BLaER1 (cell line): Measurements from ENCODE around the gene EGR2.
"Not testable (repeated sequence)": the region's sequence is repeated elsewhere in the genome, so short reads cannot be mapped to it uniquely, and the experiment has no call there.

Experiments
- H3K27ac ChIP-seq: shearing (Covaris generic); formaldehyde crosslinking; 2 replicates; pipeline ENCODE4 v1.8.1; 2022
- H3K27me3 ChIP-seq: shearing (Covaris generic); formaldehyde crosslinking; 2 replicates; pipeline ENCODE4 v1.8.1; 2022
- H3K36me3 ChIP-seq: shearing (Covaris generic); formaldehyde crosslinking; 2 replicates; pipeline ENCODE4 v1.8.1; 2022
- H3K4me1 ChIP-seq: shearing (Covaris generic); formaldehyde crosslinking; 2 replicates; pipeline ENCODE4 v1.8.1; 2022
- H3K4me2 ChIP-seq: shearing (Covaris generic); formaldehyde crosslinking; 2 replicates; pipeline ENCODE4 v1.8.1; 2022
- H3K4me3 ChIP-seq: shearing (Covaris generic); formaldehyde crosslinking; 2 replicates; pipeline ENCODE4 v1.8.1; 2022
- H3K9ac ChIP-seq: shearing (Covaris generic); formaldehyde crosslinking; 2 replicates; pipeline ENCODE4 v1.8.1; 2022
- H3K9me3 ChIP-seq: shearing (Covaris generic); formaldehyde crosslinking; 2 replicates; pipeline ENCODE4 v1.8.1; 2022
- H4K20me1 ChIP-seq: shearing (Covaris generic); formaldehyde crosslinking; 2 replicates; pipeline ENCODE4 v1.8.1; 2022
- Cebpa-rat ChIP-seq: shearing (Covaris generic); IDR thresholded peaks from 2 replicates; pipeline ENCODE4 v1.8.1; 2022

Gene EGR2

GRCh38 chr10:62801871-62802270 is 14.3 kb downstream of the EGR2 start:
- H3K4me1 ChIP-seq, result peaks cover 17% of the 10 kb centered on the region
- no peak overlapping the region for H3K4me2 ChIP-seq
- peaks cover 19% of the 10 kb centered on the region for H4K20me1 ChIP-seq
- TF ChIP-seq Cebpa-rat, result no peak
- no peak overlapping the region for H3K27ac ChIP-seq
- H3K9ac ChIP-seq, result no peak overlapping the region
- no peak overlapping the region for H3K4me3 ChIP-seq
- H3K9me3 ChIP-seq, result no peaks in the 10 kb centered on the region
- no peaks in the 10 kb centered on the region for H3K27me3 ChIP-seq
- H3K36me3 ChIP-seq, result no peaks in the 10 kb centered on the region; the same call in 1 of the 2 replicates

GRCh38 chr10:62796896-62797295 is 19.3 kb downstream of the EGR2 start:
- Histone ChIP-seq H4K20me1 (no peaks in the 10 kb centered on the region), H3K9me3 (no peaks in the 10 kb centered on the region), H3K27ac (no peak overlapping the region), H3K9ac (no peak overlapping the region), H3K4me1 (peaks cover 4% of the 10 kb centered on the region; the same call in 1 of the 2 replicates), H3K36me3 (no peaks in the 10 kb centered on the region), H3K27me3 (no peaks in the 10 kb centered on the region), H3K4me2 (no peak overlapping the region), H3K4me3 (no peak overlapping the region)
- TF ChIP-seq Cebpa-rat, result no peak

DNA sequence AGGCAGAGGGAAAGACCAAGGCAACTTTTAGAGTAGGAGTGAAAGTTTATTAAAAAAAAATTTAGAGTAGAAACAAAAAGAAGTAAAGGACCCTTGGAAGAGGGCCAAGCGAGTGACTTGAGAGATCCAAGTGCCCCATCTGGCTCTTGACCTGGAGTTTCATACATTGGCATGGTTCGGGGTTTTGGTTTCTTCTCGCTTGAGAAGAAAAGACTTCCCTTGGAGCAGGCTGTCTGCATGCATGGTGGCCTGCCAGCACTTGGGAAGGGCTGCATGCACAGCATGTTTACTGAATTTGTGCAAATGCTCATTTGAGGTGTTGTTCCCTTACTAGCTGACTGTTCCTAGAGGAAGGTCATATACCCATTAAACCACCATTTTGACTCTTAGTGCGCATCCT is 20.4 kb downstream of the EGR2 start:
- Histone ChIP-seq H3K4me1 (peaks cover 4% of the 10 kb centered on the region; the same call in 1 of the 2 replicates), H3K27ac (no peak overlapping the region), H3K36me3 (no peaks in the 10 kb centered on the region), H3K4me3 (no peak overlapping the region), H3K4me2 (no peak overlapping the region), H4K20me1 (no peaks in the 10 kb centered on the region), H3K27me3 (no peaks in the 10 kb centered on the region), H3K9me3 (no peaks in the 10 kb centered on the region), H3K9ac (no peak overlapping the region)
- no peak for TF ChIP-seq Cebpa-rat

DNA sequence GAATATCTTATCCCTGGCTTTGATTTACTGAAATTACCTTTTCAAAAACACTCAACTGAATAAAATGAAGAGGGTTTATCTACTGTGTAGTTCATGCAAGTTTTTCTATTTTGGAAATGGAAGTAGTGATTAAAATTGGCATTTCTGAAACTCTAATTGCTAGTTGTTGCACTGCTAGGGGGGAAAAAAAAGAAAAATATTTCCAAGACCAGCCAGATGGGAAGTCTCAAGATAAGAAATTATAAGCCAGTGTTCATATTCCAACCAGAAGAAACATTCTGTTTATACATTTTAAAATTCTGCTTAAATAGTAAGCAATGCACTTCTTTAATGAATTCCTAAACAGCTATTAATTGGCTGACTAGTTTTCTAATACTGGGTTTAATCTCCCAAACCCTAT is 21.1 kb downstream of the EGR2 start:
- Histone ChIP-seq H3K4me2 (no peak overlapping the region), H3K9ac (no peak overlapping the region), H3K9me3 (no peaks in the 10 kb centered on the region), H3K4me1 (peaks cover 4% of the 10 kb centered on the region; the same call in 1 of the 2 replicates), H4K20me1 (no peaks in the 10 kb centered on the region), H3K27me3 (no peaks in the 10 kb centered on the region), H3K4me3 (no peak overlapping the region), H3K27ac (no peak overlapping the region), H3K36me3 (no peaks in the 10 kb centered on the region)
- no peak for TF ChIP-seq Cebpa-rat

GRCh38 chr10:62794306-62794705 is 21.9 kb downstream of the EGR2 start:
- H3K9me3 ChIP-seq, result no peaks in the 10 kb centered on the region
- H3K9ac ChIP-seq, result no peak overlapping the region
- no peaks in the 10 kb centered on the region for H3K36me3 ChIP-seq
- H3K27ac ChIP-seq, result no peak overlapping the region
- H4K20me1 ChIP-seq, result no peaks in the 10 kb centered on the region
- H3K4me2 ChIP-seq, result peak overlapping the region; percentile 17; the same call in 1 of the 2 replicates
- no peak for TF ChIP-seq Cebpa-rat
- peaks cover 4% of the 10 kb centered on the region; the same call in 1 of the 2 replicates for H3K4me1 ChIP-seq
- no peaks in the 10 kb centered on the region for H3K27me3 ChIP-seq
- H3K4me3 ChIP-seq, result no peak overlapping the region

DNA sequence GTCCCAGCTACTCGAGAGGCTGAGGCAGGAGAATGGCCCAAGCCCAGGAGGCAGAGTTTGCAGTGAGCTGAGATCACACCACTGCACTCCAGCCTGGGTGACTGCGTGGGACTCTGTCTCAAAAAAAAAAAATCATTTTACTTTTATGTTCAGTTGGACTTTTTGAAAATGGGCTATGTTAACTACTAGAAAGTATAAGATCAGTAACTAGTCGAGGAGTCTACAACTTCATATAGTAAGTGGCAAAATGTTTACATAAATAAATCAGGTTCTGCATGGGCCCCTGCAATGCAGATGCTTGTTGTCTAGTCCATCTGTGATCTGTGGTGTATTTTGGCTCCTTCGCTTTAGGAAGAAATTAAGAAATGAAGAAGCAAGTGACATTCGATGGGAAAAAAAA is 23.9 kb downstream of the EGR2 start:
- H3K4me3 ChIP-seq, result no peak overlapping the region
- no peak overlapping the region for H3K9ac ChIP-seq
- no peaks in the 10 kb centered on the region for H3K27me3 ChIP-seq
- no peaks in the 10 kb centered on the region for H3K9me3 ChIP-seq
- peaks cover 4% of the 10 kb centered on the region; the same call in 1 of the 2 replicates for H3K4me1 ChIP-seq
- H3K27ac ChIP-seq, result no peak overlapping the region
- no peaks in the 10 kb centered on the region for H4K20me1 ChIP-seq
- H3K4me2 ChIP-seq, result no peak overlapping the region
- no peaks in the 10 kb centered on the region for H3K36me3 ChIP-seq
- no peak for TF ChIP-seq Cebpa-rat

DNA sequence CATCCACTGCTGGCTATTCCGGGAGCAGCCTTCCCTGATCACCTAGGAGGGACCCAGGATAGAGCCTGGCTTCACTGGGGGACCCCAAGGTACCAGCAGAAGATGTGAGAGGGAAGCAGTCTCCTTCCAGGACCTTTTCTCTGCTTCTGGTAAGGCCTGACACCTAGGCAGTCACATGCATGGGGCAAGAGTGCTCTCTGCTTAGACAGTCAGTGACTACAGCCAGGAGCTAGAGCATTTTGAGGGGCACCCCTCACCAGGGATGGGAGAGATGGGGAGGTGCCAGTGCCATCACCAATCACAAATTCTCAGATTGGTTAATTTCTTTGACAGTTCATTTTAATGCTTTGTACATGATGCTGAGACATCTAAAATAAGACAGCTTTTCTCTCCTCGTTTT is 25.6 kb downstream of the EGR2 start:
- TF ChIP-seq Cebpa-rat, result no peak

GRCh38 chr10:62790019-62790555 is 26.1 kb downstream of the EGR2 start:
- peaks cover 12% of the 10 kb centered on the region for H3K9me3 ChIP-seq
- no peaks in the 10 kb centered on the region for H3K36me3 ChIP-seq
- no peak overlapping the region for H3K9ac ChIP-seq
- H3K4me3 ChIP-seq, result no peak overlapping the region
- TF ChIP-seq Cebpa-rat, result no peak
- no peaks in the 10 kb centered on the region for H3K27me3 ChIP-seq
- no peak overlapping the region for H3K27ac ChIP-seq
- peaks cover 4% of the 10 kb centered on the region; the same call in 1 of the 2 replicates for H3K4me1 ChIP-seq
- H3K4me2 ChIP-seq, result no peak overlapping the region
- H4K20me1 ChIP-seq, result no peaks in the 10 kb centered on the region

More for the DNA sequence above, 25.6 kb downstream of the EGR2 start:
- no peak overlapping the region for H3K4me3 ChIP-seq
- no peaks in the 10 kb centered on the region for H3K27me3 ChIP-seq
- H3K9me3 ChIP-seq, result peaks cover 7% of the 10 kb centered on the region
- H3K4me2 ChIP-seq, result no peak overlapping the region
- no peak overlapping the region for H3K27ac ChIP-seq
- no peaks in the 10 kb centered on the region for H4K20me1 ChIP-seq
- H3K4me1 ChIP-seq, result peaks cover 4% of the 10 kb centered on the region; the same call in 1 of the 2 replicates
- no peak overlapping the region for H3K9ac ChIP-seq
- no peaks in the 10 kb centered on the region for H3K36me3 ChIP-seq

- Histone ChIP-seq H3K9ac (no peak overlapping the region), H3K4me3 (no peak overlapping the region), H4K20me1 (no peaks in the 10 kb centered on the region), H3K4me1 (no peaks in the 10 kb centered on the region), H3K27me3 (no peaks in the 10 kb centered on the region), H3K27ac (no peak overlapping the region), H3K9me3 (peaks cover 22% of the 10 kb centered on the region), H3K36me3 (no peaks in the 10 kb centered on the region), H3K4me2 (no peak overlapping the region)
- TF ChIP-seq Cebpa-rat, result no peak
Observed at GRCh38 chr10:62788861-62789467, 27.2 kb downstream of the EGR2 start.

DNA sequence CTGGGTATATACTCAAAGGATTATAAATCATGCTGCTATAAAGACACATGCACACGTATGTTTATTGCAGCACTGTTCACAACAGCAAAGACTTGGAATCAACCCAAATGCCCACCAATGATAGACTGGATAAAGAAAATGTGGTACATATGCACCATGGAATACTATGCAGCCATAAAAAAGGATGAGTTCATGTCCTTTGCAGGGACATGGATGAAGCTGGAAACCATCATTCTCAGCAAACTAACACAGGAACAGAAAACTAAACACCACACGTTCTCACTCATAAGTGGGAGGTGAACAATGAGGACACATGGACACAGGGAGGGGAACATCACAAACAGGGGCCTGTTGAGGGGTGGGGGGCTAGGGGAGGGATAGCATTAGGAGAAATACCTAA is 27.9 kb downstream of the EGR2 start:
- not testable (repeated sequence) for H3K4me1 ChIP-seq, H3K27me3 ChIP-seq, H3K36me3 ChIP-seq, H3K4me3 ChIP-seq, H4K20me1 ChIP-seq, H3K27ac ChIP-seq, H3K4me2 ChIP-seq, H3K9ac ChIP-seq
- H3K9me3 ChIP-seq, result peaks cover 22% of the 10 kb centered on the region
